Mesenchymal stem cell (in vitro differentiated cells and primary cell): ENCODE measurements around the gene AJAP1.

ENCODE experiments used
- DNase-seq: peaks from one replicate; pipeline ENCODE4 v3.0.0-alpha.2; 2013
- H2AFZ ChIP-seq: one replicate; pipeline ENCODE4 v1.6.1; 2013; ENCODE audit warnings: low read depth, mild to moderate bottlenecking, control low read depth, inconsistent platforms, low read length, moderate library complexity
- H2AK5ac ChIP-seq: 2 replicates; pipeline ENCODE4 v1.6.1; 2013; ENCODE audit warnings: low read length, moderate library complexity, mild to moderate bottlenecking, inconsistent platforms; ENCODE audit not compliant: severe bottlenecking
- H2BK120ac ChIP-seq: one replicate; pipeline ENCODE4 v1.6.1; 2013; ENCODE audit warnings: low read depth, mild to moderate bottlenecking, inconsistent platforms, low read length, moderate library complexity
- H2BK12ac ChIP-seq, 2 experiments: one replicate each; pipeline ENCODE4 v1.6.1; 2013; ENCODE audit warnings: inconsistent platforms in 2 of 2, low read length in 2 of 2, mild to moderate bottlenecking in 2 of 2, moderate library complexity in 2 of 2, control low read depth in 1 of 2
- H2BK15ac ChIP-seq: one replicate; pipeline ENCODE4 v1.6.1; 2013; ENCODE audit warnings: mild to moderate bottlenecking, low read depth, inconsistent platforms; ENCODE audit not compliant: poor library complexity, severe bottlenecking
- H2BK5ac ChIP-seq: 2 replicates; pipeline ENCODE4 v1.6.1; 2013; ENCODE audit warnings: low read depth, mild to moderate bottlenecking, low read length, control low read depth, inconsistent platforms; ENCODE audit not compliant: poor library complexity, severe bottlenecking
- H3K14ac ChIP-seq, 2 experiments: one replicate each; pipeline ENCODE4 v1.6.1; 2013; ENCODE audit warnings: inconsistent platforms in 2 of 2, low read length in 2 of 2, control low read depth in 1 of 2, mild to moderate bottlenecking in 1 of 2, moderate library complexity in 1 of 2
- H3K18ac ChIP-seq, 2 experiments: one replicate each; pipeline ENCODE4 v1.6.1; 2013; ENCODE audit warnings: inconsistent platforms in 2 of 2, low read length in 2 of 2, control low read depth in 1 of 2, low read depth in 1 of 2, mild to moderate bottlenecking in 1 of 2
- H3K23ac ChIP-seq, 2 experiments: one replicate each; pipeline ENCODE4 v1.6.1; 2013; ENCODE audit warnings: inconsistent platforms in 2 of 2, low read length in 2 of 2, mild to moderate bottlenecking in 2 of 2, moderate library complexity in 2 of 2, control low read depth in 1 of 2
- H3K27ac ChIP-seq: 2 replicates; pipeline ENCODE4 v1.5.1; 2013; ENCODE audit warnings: mild to moderate bottlenecking, moderate library complexity, low read length, control low read depth, inconsistent platforms; ENCODE audit not compliant: poor library complexity, severe bottlenecking
- H3K27me3 ChIP-seq, 2 experiments: 2 replicates each; pipeline versions ENCODE4 v1.6.1 to v1.7.0; 2013; ENCODE audit warnings: low read length in 2 of 2, mild to moderate bottlenecking in 2 of 2, moderate library complexity in 2 of 2, control low read depth in 1 of 2, inconsistent platforms in 1 of 2; ENCODE audit not compliant: control insufficient read depth in 1 of 2, insufficient read depth in 1 of 2
- H3K36me3 ChIP-seq, 2 experiments: 2 replicates each; pipeline versions ENCODE4 v1.6.1 to v1.7.0; 2013; ENCODE audit warnings: low read length in 2 of 2, control low read depth in 1 of 2, inconsistent platforms in 1 of 2, low read depth in 1 of 2, mild to moderate bottlenecking in 1 of 2; ENCODE audit not compliant: insufficient read depth in 2 of 2, control insufficient read depth in 1 of 2
- H3K4ac ChIP-seq, 2 experiments: one replicate each; pipeline ENCODE4 v1.6.1; 2013; ENCODE audit warnings: inconsistent platforms in 2 of 2, low read length in 2 of 2, mild to moderate bottlenecking in 2 of 2, moderate library complexity in 2 of 2, control low read depth in 1 of 2, low read depth in 1 of 2
- H3K4me1 ChIP-seq: 2 replicates; pipeline ENCODE4 v1.6.1; 2013; ENCODE audit warnings: low read depth, low read length, control low read depth; ENCODE audit not compliant: control insufficient read depth, insufficient read depth
- H3K4me2 ChIP-seq: 2 replicates; pipeline ENCODE4 v1.6.1; 2013; ENCODE audit warnings: low read length, mild to moderate bottlenecking, inconsistent platforms; ENCODE audit not compliant: poor library complexity, severe bottlenecking
- H3K4me3 ChIP-seq, 2 experiments: 2 replicates each; pipeline versions ENCODE4 v1.5.1 to v1.7.0; 2013; ENCODE audit warnings: low read length in 2 of 2, mild to moderate bottlenecking in 2 of 2, control low read depth in 1 of 2, low read depth in 1 of 2; ENCODE audit not compliant: insufficient read depth in 1 of 2
- H3K79me1 ChIP-seq: replicated peaks from 2 replicates; pipeline ENCODE4 v1.6.1; 2013; ENCODE audit warnings: mild to moderate bottlenecking, control low read depth, low read length, inconsistent platforms; ENCODE audit not compliant: poor library complexity, severe bottlenecking
- H3K9ac ChIP-seq: 2 replicates; pipeline ENCODE4 v1.7.0; 2013; ENCODE audit warnings: mild to moderate bottlenecking, low read length, moderate library complexity
- H3K9me3 ChIP-seq: 2 replicates; pipeline ENCODE4 v1.7.0; 2013; ENCODE audit warnings: mild to moderate bottlenecking, low read length; ENCODE audit not compliant: control insufficient read depth
- H4K8ac ChIP-seq: one replicate; pipeline ENCODE4 v1.6.1; 2013; ENCODE audit warnings: inconsistent platforms, mild to moderate bottlenecking, low read length, moderate library complexity
- H4K91ac ChIP-seq: one replicate; pipeline ENCODE4 v1.6.1; 2013; ENCODE audit warnings: mild to moderate bottlenecking, low read length, inconsistent platforms
- WGBS: methylation state at CpG from one replicate; pipeline ENCODE4 v1.1.7; 2013; ENCODE audit warnings: mixed read lengths; 5-methylcytosine and 5-hydroxymethylcytosine counted together

Gene AJAP1

GRCh38 chr1:4650981-4651380, 3.4 kb upstream of the AJAP1 start:
- H4K91ac ChIP-seq = no peak overlapping the region
- no peak overlapping the region for H3K23ac ChIP-seq
- 31% methylated on average over 3 of the region's 8 CpGs for WGBS
- no peak overlapping the region for H2BK5ac ChIP-seq
- no peaks in the 10 kb centered on the region for H3K36me3 ChIP-seq
- H3K4me1 ChIP-seq = peaks cover 13% of the 10 kb centered on the region
- H3K4me3 ChIP-seq = no peak overlapping the region
- peaks cover 30 to 40% of the 10 kb centered on the region in 2 experiments for H3K27me3 ChIP-seq
- H3K9me3 ChIP-seq = no peaks in the 10 kb centered on the region
- H2AK5ac ChIP-seq = no peak overlapping the region
- no peak overlapping the region for H3K4me2 ChIP-seq
- H3K14ac ChIP-seq = no peak overlapping the region
- no peak overlapping the region for H4K8ac ChIP-seq
- H3K4ac ChIP-seq = no peak overlapping the region
- no peak for DNase-seq
- H2BK12ac ChIP-seq = no peak overlapping the region
- no peak overlapping the region for H3K9ac ChIP-seq
- no peak overlapping the region for H3K18ac ChIP-seq
- H2BK15ac ChIP-seq = no peak overlapping the region
- no peak overlapping the region for H2AFZ ChIP-seq
- H3K79me1 ChIP-seq = no peaks in the 10 kb centered on the region
- no peak overlapping the region for H3K27ac ChIP-seq
- no peak overlapping the region for H2BK120ac ChIP-seq

- no peak overlapping the region for H2BK15ac ChIP-seq
- H3K14ac ChIP-seq = no peak overlapping the region
- no peaks in the 10 kb centered on the region for H3K36me3 ChIP-seq
- H3K27ac ChIP-seq = no peak overlapping the region
- peak overlapping the region; percentile 38 for H3K4me2 ChIP-seq
- H3K79me1 ChIP-seq = no peaks in the 10 kb centered on the region
- peak overlapping the region; percentile 38 for H3K9ac ChIP-seq
- H3K4me3 ChIP-seq = no peak overlapping the region
- H3K9me3 ChIP-seq = no peaks in the 10 kb centered on the region
- peak overlapping the region; percentile 57 for H2AFZ ChIP-seq
- no peak overlapping the region for H4K8ac ChIP-seq
- no peak overlapping the region for H2AK5ac ChIP-seq
- H4K91ac ChIP-seq = no peak overlapping the region
- peaks cover 16% of the 10 kb centered on the region for H3K4me1 ChIP-seq
- no peak overlapping the region for H3K23ac ChIP-seq
- peak; percentile 22 for DNase-seq
- H3K4ac ChIP-seq = no peak overlapping the region
- H3K27me3 ChIP-seq = peaks cover 46 to 57% of the 10 kb centered on the region in 2 experiments
- no peak overlapping the region for H2BK120ac ChIP-seq
- H2BK5ac ChIP-seq = no peak overlapping the region
- WGBS = 20% methylated on average over 30 of the region's 31 CpGs
- no peak overlapping the region for H2BK12ac ChIP-seq
- no peak overlapping the region for H3K18ac ChIP-seq
Observed at GRCh38 chr1:4652631-4653327, 1.6 kb upstream of the AJAP1 start.

GRCh38 chr1:4653328-4653660, 1.1 kb upstream of the AJAP1 start:
- H3K14ac ChIP-seq = no peak overlapping the region
- no peak overlapping the region for H3K4ac ChIP-seq
- H3K9me3 ChIP-seq = no peaks in the 10 kb centered on the region
- no peak overlapping the region for H3K4me2 ChIP-seq
- no peak overlapping the region for H2BK5ac ChIP-seq
- 16% methylated on average over 8 of the region's 9 CpGs for WGBS
- no peak overlapping the region for H4K91ac ChIP-seq
- H3K18ac ChIP-seq = no peak overlapping the region
- H3K27ac ChIP-seq = no peak overlapping the region
- no peak overlapping the region for H3K9ac ChIP-seq
- no peak overlapping the region for H2BK120ac ChIP-seq
- H3K23ac ChIP-seq = no peak overlapping the region
- H2BK15ac ChIP-seq = no peak overlapping the region
- no peak overlapping the region for H2BK12ac ChIP-seq
- DNase-seq = no peak
- H2AFZ ChIP-seq = no peak overlapping the region
- H4K8ac ChIP-seq = no peak overlapping the region
- H3K79me1 ChIP-seq = no peaks in the 10 kb centered on the region
- no peak overlapping the region for H2AK5ac ChIP-seq
- no peak overlapping the region for H3K4me3 ChIP-seq
- peaks cover 16% of the 10 kb centered on the region for H3K4me1 ChIP-seq
- H3K36me3 ChIP-seq = no peaks in the 10 kb centered on the region
- peaks cover 51 to 62% of the 10 kb centered on the region in 2 experiments for H3K27me3 ChIP-seq

GRCh38 chr1:4654764-4655673, 610 bp downstream of the AJAP1 start:
- Histone ChIP-seq H4K8ac (no peak overlapping the region), H2AFZ (no peak overlapping the region), H2BK5ac (no peak overlapping the region), H3K36me3 (no peaks in the 10 kb centered on the region), H3K23ac (no peak overlapping the region), H3K4me2 (no peak overlapping the region), H2AK5ac (no peak overlapping the region), H2BK12ac (no peak overlapping the region), H2BK15ac (no peak overlapping the region), H3K14ac (no peak overlapping the region), H3K4me1 (peaks cover 16% of the 10 kb centered on the region), H2BK120ac (no peak overlapping the region), H3K9me3 (no peaks in the 10 kb centered on the region), H3K18ac (no peak overlapping the region), H3K79me1 (no peaks in the 10 kb centered on the region), H4K91ac (no peak overlapping the region), H3K4me3 (no peak overlapping the region), H3K27ac (no peak overlapping the region), H3K27me3 (peaks cover 58 to 66% of the 10 kb centered on the region in 2 experiments), H3K4ac (no peak overlapping the region), H3K9ac (no peak overlapping the region)
- WGBS = under 1% methylated on average over 68 of the region's 142 CpGs
- no peak for DNase-seq
